Neural progenitor cell (in vitro differentiated cells): ENCODE data around the gene SLC5A11. TPM values are rescaled to one million over a fixed set of nuclear protein-coding genes. Genes with fewer than 3 reads are reported as not detected.
A peak's percentile ranks its signal among the peaks of the same experiment; 100 is the strongest.

Experiments used
- DNase-seq: peaks from one replicate; pipeline ENCODE4 v3.0.0-alpha.2; 2016; ENCODE audit warnings: low spot score
- H2AFZ ChIP-seq: fragments of 200-600 bp; sonication (generic); replicated peaks from 2 replicates; pipeline ENCODE4 v1.6.1; 2016; ENCODE audit warnings: antibody characterized with exemption
- H3F3A ChIP-seq: fragments of 200-600 bp; sonication (generic); 2 replicates; pipeline ENCODE4 v1.6.1; 2016; ENCODE audit warnings: antibody characterized with exemption, low read depth
- H3K27ac ChIP-seq: fragments of 200-600 bp; sonication (generic); 2 replicates; pipeline ENCODE4 v1.5.1; 2016; ENCODE audit warnings: mild to moderate bottlenecking
- H3K27me3 ChIP-seq: fragments of 200-600 bp; sonication (generic); 2 replicates; pipeline ENCODE4 v1.6.1; 2016; ENCODE audit warnings: mild to moderate bottlenecking, moderate library complexity
- H3K36me3 ChIP-seq: fragments of 200-600 bp; sonication (generic); 2 replicates; pipeline ENCODE4 v1.5.1; 2016
- H3K4me1 ChIP-seq: fragments of 200-600 bp; sonication (generic); 2 replicates; pipeline ENCODE4 v1.6.1; 2016; ENCODE audit warnings: mixed run types
- H3K4me2 ChIP-seq: fragments of 200-600 bp; sonication (generic); 2 replicates; pipeline ENCODE4 v1.6.1; 2016
- H3K4me3 ChIP-seq: fragments of 200-600 bp; sonication (generic); 2 replicates; pipeline ENCODE4 v1.5.1; 2016
- H3K79me2 ChIP-seq: fragments of 200-600 bp; sonication (generic); 2 replicates; pipeline ENCODE4 v1.6.1; 2016; ENCODE audit warnings: low read depth
- H3K9ac ChIP-seq: fragments of 200-600 bp; sonication (generic); 2 replicates; pipeline ENCODE4 v1.6.1; 2016
- H3K9me3 ChIP-seq: fragments of 200-600 bp; sonication (generic); 2 replicates; pipeline ENCODE4 v1.5.1; 2016; ENCODE audit warnings: low read depth
- H4K20me1 ChIP-seq: fragments of 200-600 bp; sonication (generic); 2 replicates; pipeline ENCODE4 v1.6.1; 2016; ENCODE audit warnings: low read depth
- H3K27ac Mint-ChIP-seq: 3 replicates; pipeline ENCODE4 v1.8.0; 2021; ENCODE audit warnings: mixed read lengths
- H3K27me3 Mint-ChIP-seq: 2 replicates; pipeline ENCODE4 v1.8.0; 2022; ENCODE audit warnings: low read depth, mild to moderate bottlenecking, inconsistent platforms, moderate library complexity, mixed read lengths; ENCODE audit not compliant: insufficient read depth
- H3K36me3 Mint-ChIP-seq: 3 replicates; pipeline ENCODE4 v1.8.0; 2021; ENCODE audit warnings: mixed read lengths
- H3K4me1 Mint-ChIP-seq: 3 replicates; pipeline ENCODE4 v1.8.0; 2021; ENCODE audit warnings: mixed read lengths
- H3K4me3 Mint-ChIP-seq: 3 replicates; pipeline ENCODE4 v1.8.0; 2021; ENCODE audit warnings: mild to moderate bottlenecking, moderate library complexity, mixed read lengths
- H3K9me3 Mint-ChIP-seq: 3 replicates; pipeline ENCODE4 v1.8.0; 2020; ENCODE audit warnings: mixed read lengths
- EZH2 ChIP-seq: fragments of 200-600 bp; sonication (generic); IDR thresholded peaks from 2 replicates; pipeline ENCODE4 v1.6.1; 2017; ENCODE audit warnings: antibody characterized with exemption, mild to moderate bottlenecking, moderate library complexity
- EZH2phosphoT487 ChIP-seq: fragments of 200-600 bp; sonication (generic); IDR thresholded peaks from 2 replicates; pipeline ENCODE4 v1.6.1; 2017; ENCODE audit warnings: antibody characterized with exemption
- total RNA-seq: library from RNA; depleted of rRNA; stranded (reverse); fragments of >200 nt; gene quantifications from 2 replicates; pipeline ENCODE4 v1.2.3, GENCODE V29; 2015; ENCODE audit warnings: low replicate concordance
- TF ChIP-seq, protein P1 (sequence below): fragments of 200-600 bp; sonication (generic); IDR thresholded peaks from 2 replicates; pipeline ENCODE4 v1.5.1; 2017; ENCODE audit warnings: antibody characterized with exemption, mild to moderate bottlenecking

The SLC5A11 gene
- total RNA-seq, 1 donor from 2014 or later: not detected

DNA sequence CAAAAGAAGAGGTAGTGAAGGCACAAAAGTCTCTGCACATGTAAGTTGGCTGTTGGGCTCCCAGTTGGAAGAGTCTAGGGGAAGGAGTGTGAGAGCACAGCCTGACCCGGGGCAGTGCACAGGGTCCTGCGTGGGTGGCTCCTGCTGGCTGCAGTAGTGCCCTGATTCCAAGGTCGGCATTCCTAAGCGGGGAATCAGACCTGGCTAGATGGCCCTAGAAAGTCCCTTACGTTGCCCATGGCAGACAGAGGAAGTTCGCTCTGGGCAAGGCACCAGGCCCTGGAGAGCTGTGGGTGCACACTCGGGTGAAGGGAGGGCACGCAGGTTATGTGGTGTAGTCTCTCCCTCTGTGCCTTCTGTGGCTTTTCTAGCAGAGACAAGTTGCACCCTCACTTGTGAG lies 22.8 kb upstream of the SLC5A11 start:
- TF ChIP-seq, protein P1, sequence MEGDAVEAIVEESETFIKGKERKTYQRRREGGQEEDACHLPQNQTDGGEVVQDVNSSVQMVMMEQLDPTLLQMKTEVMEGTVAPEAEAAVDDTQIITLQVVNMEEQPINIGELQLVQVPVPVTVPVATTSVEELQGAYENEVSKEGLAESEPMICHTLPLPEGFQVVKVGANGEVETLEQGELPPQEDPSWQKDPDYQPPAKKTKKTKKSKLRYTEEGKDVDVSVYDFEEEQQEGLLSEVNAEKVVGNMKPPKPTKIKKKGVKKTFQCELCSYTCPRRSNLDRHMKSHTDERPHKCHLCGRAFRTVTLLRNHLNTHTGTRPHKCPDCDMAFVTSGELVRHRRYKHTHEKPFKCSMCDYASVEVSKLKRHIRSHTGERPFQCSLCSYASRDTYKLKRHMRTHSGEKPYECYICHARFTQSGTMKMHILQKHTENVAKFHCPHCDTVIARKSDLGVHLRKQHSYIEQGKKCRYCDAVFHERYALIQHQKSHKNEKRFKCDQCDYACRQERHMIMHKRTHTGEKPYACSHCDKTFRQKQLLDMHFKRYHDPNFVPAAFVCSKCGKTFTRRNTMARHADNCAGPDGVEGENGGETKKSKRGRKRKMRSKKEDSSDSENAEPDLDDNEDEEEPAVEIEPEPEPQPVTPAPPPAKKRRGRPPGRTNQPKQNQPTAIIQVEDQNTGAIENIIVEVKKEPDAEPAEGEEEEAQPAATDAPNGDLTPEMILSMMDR: no peak
- TF ChIP-seq EZH2phosphoT487 (no peak), EZH2 (no peak)
- H3K9me3 ChIP-seq: no peaks in the 10 kb centered on the region
- H3K9ac ChIP-seq: no peak overlapping the region
- peaks cover 7% of the 10 kb centered on the region for H3F3A ChIP-seq
- H3K4me2 ChIP-seq: no peak overlapping the region
- Mint-ChIP-seq H3K27ac (no peak overlapping the region), H3K36me3 (peaks cover 42% of the 10 kb centered on the region), H3K27me3 (no peaks in the 10 kb centered on the region), H3K9me3 (no peaks in the 10 kb centered on the region), H3K4me3 (no peak overlapping the region), H3K4me1 (no peaks in the 10 kb centered on the region)
- DNase-seq: no peak
- H2AFZ ChIP-seq: no peak overlapping the region
- no peaks in the 10 kb centered on the region for H3K4me1 ChIP-seq
- H4K20me1 ChIP-seq: peaks cover 7% of the 10 kb centered on the region
- no peaks in the 10 kb centered on the region for H3K79me2 ChIP-seq
- H3K27me3 ChIP-seq: no peaks in the 10 kb centered on the region
- no peak overlapping the region for H3K27ac ChIP-seq
- H3K4me3 ChIP-seq: no peak overlapping the region
- H3K36me3 ChIP-seq: no peaks in the 10 kb centered on the region

DNA sequence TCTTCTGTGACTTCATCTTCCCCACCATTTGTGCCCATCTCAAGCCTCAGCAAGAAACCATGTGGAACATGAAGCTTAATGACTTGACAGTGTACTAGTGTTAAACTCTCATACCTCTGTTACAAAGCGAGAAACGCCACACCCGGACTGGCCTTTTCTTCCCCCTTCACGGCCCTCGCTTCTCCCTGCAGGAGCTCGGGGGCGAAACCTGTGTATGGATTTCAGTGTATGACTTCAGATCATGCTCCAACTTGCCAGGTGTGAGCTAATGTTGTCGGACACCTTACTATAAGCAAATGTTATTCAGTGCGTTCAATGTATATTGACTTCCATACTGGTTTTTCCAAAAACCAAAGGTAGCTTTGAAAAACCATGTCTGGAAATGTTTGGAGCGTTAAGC lies 20.1 kb upstream of the SLC5A11 start:
- Histone ChIP-seq H3K36me3 (no peaks in the 10 kb centered on the region), H3K4me2 (no peak overlapping the region), H3K4me3 (no peak overlapping the region), H3K27me3 (no peaks in the 10 kb centered on the region), H2AFZ (no peak overlapping the region), H3K27ac (no peak overlapping the region), H4K20me1 (peaks cover 7% of the 10 kb centered on the region), H3K9me3 (no peaks in the 10 kb centered on the region), H3F3A (peaks cover 7% of the 10 kb centered on the region), H3K4me1 (no peaks in the 10 kb centered on the region), H3K79me2 (no peaks in the 10 kb centered on the region), H3K9ac (no peak overlapping the region)
- Mint-ChIP-seq H3K4me1 (no peaks in the 10 kb centered on the region), H3K36me3 (peaks cover 28% of the 10 kb centered on the region), H3K4me3 (no peak overlapping the region), H3K27me3 (peaks cover 2% of the 10 kb centered on the region), H3K9me3 (no peaks in the 10 kb centered on the region), H3K27ac (no peak overlapping the region)
- no peak for TF ChIP-seq EZH2
- TF ChIP-seq, protein P1: no peak
- TF ChIP-seq EZH2phosphoT487: no peak
- DNase-seq: no peak

DNA sequence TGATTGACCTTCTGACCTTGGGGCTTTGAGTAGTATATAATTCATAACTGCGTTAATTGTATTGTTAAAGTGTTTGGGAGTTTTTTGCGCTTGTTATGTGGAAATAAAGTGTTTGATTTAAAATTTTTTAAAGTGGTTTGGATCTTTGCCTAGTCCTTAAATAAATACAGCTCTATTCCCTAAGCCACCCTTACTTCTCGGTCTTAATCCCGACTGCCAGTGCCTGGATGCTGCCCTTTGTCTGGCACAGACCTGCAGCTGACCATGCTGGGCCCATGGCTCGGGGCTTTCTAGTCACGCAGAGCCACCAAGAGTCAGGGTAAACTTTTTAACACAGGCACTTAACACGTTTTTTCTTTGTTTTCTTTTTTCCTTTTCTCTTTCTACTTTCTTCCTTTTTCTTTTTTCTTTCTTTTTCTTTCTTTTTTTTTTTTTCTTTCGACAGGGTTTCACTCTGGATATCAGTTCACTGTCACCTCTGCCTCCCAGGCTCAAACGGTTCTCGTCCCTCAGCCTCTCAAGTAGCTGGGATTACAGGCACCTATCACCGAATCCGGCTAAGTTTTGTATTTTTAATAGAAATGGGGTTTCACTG lies 19.6 kb upstream of the SLC5A11 start:
- no peaks in the 10 kb centered on the region for H3K36me3 ChIP-seq
- TF ChIP-seq EZH2 (no peak), EZH2phosphoT487 (no peak)
- TF ChIP-seq, protein P1: no peak
- no peak overlapping the region for H3K4me3 ChIP-seq
- H3K9me3 Mint-ChIP-seq: no peaks in the 10 kb centered on the region
- no peak overlapping the region for H3K27ac Mint-ChIP-seq
- H3K79me2 ChIP-seq: no peaks in the 10 kb centered on the region
- no peak overlapping the region for H3K9ac ChIP-seq
- no peaks in the 10 kb centered on the region for H3K9me3 ChIP-seq
- no peak overlapping the region for H2AFZ ChIP-seq
- H3K4me1 Mint-ChIP-seq: no peaks in the 10 kb centered on the region
- H3F3A ChIP-seq: peaks cover 7% of the 10 kb centered on the region
- no peak overlapping the region for H3K4me2 ChIP-seq
- H3K27ac ChIP-seq: no peak overlapping the region
- H3K4me1 ChIP-seq: no peaks in the 10 kb centered on the region
- peaks cover 2% of the 10 kb centered on the region for H3K27me3 Mint-ChIP-seq
- H3K27me3 ChIP-seq: no peaks in the 10 kb centered on the region
- H4K20me1 ChIP-seq: peaks cover 7% of the 10 kb centered on the region
- peak; percentile 37 for DNase-seq
- H3K36me3 Mint-ChIP-seq: peaks cover 23% of the 10 kb centered on the region
- no peak overlapping the region for H3K4me3 Mint-ChIP-seq
